Ovary (tissue), 9 donors: Measurements from ENCODE around the gene AOX1. TPM values are rescaled to one million over a fixed set of nuclear protein-coding genes. Genes with fewer than 3 reads are reported as not detected.
A peak's percentile ranks its signal among the peaks of the same experiment; 100 is the strongest.
"Not testable (repeated sequence)": the region's sequence is repeated elsewhere in the genome, so short reads cannot be mapped to it uniquely, and the experiment has no call there.

Source experiments
- DNase-seq, 5 donors: peaks; one replicate each; pipeline ENCODE4 v3.0.0-alpha.2; 2019 to 2020
- H3K27ac ChIP-seq, 2 donors: fragments of 200-600 bp; one replicate each; pipeline versions ENCODE4 v1.5.1 to v1.8.0; 2019 to 2022
- H3K27me3 ChIP-seq: fragments of 200-600 bp; one replicate; pipeline ENCODE4 v1.8.0; 2022
- H3K36me3 ChIP-seq: fragments of 200-600 bp; sonication (generic); one replicate; pipeline ENCODE4 v1.5.1; 2019
- H3K4me1 ChIP-seq: one replicate; pipeline ENCODE4 v1.8.1; 2013; ENCODE audit warnings: mild to moderate bottlenecking, moderate library complexity; ENCODE audit not compliant: insufficient read depth
- H3K4me3 ChIP-seq: fragments of 200-600 bp; sonication (generic); one replicate; pipeline ENCODE4 v1.5.1; 2017
- H3K9me3 ChIP-seq, 2 donors: fragments of 200-600 bp in 1 of 2; sonication (generic) in 1 of 2; one replicate each; pipeline versions ENCODE4 v1.5.1 to v1.8.1; 2013 to 2019; ENCODE audit warnings: mild to moderate bottlenecking in 1 of 2, moderate library complexity in 1 of 2
- EP300 ChIP-seq: sonication (generic); formaldehyde crosslinking; IDR thresholded peaks from one replicate; pipeline ENCODE4 v1.6.1; 2017; ENCODE audit warnings: antibody characterized with exemption
- POLR2A ChIP-seq: fragments of 450-650 bp; IDR thresholded peaks from one replicate; pipeline ENCODE4 v1.6.1; 2017; ENCODE audit warnings: antibody characterized with exemption, mild to moderate bottlenecking, moderate library complexity
- WGBS, 3 donors: extraction: QIAGEN DNeasy Blood & Tissue Kit in 1 of 3; methylation state at CpG; one replicate each; pipeline versions ENCODE4 v1.1.5 to v1.1.7; 2013 to 2017; 5-methylcytosine and 5-hydroxymethylcytosine counted together
- intact Hi-C, 4 donors: fragments of 100-400 bp; cut with DNase I; formaldehyde crosslinking; loops; one replicate each; pipeline versions ENCODE4 v1.11.0 to v1.15.1; 2022 to 2023
- polyA plus RNA-seq, 2 donors: library from polyadenylated mRNA; stranded (reverse); fragments of 200-250 nt in 1 of 2; fragments of 350-450 nt in 1 of 2; fragmentation: Illumina TruSeq in 1 of 2; extraction: RNeasy Lipid Tissue Mini Kit (QIAGEN cat#74804) in 1 of 2; gene quantifications; one replicate each; pipeline ENCODE4 v1.2.3, GENCODE V29; 2013 to 2014
- total RNA-seq, 7 donors: library from RNA; depleted of rRNA in 2 of 7; stranded (reverse); fragments of >200 nt in 2 of 7; fragmentation: NEBNext Ultra II Directional in 3 of 7; extraction: Animal tissue kit (Norgen Biotek cat#: 25700) in 3 of 7; gene quantifications; one replicate each; pipeline versions ENCODE4 v1.1.0 to v1.2.4, GENCODE V29; 2016 to 2023
- TF ChIP-seq, protein P1 (sequence below), 3 donors: fragments of 450-650 bp in 2 of 3; fragments of 200-600 bp in 1 of 3; IDR thresholded peaks; one replicate each; pipeline versions ENCODE4 v1.5.1 to v1.8.0; 2016 to 2022; ENCODE audit warnings: antibody characterized with exemption in 3 of 3, mild to moderate bottlenecking in 1 of 3
- donor health status: DM: no; HTN: no; CAD: no; lungs with moderate emphysema.
- donor health status: DM: no; HTN: no; CAD: no.
- donor health status: Bipolar disorder and iron deficiency.
- donor health status: DM: yes; HTN: yes; CAD: no.
- donor health status: DM: no; HTN: no; CAD: no.
- donor health status: DM: yes; HTN: yes; CAD: no.

Gene AOX1
- total and polyA plus RNA-seq, 9 donors = 29.1 to 105 (median 67.2) TPM

DNA sequence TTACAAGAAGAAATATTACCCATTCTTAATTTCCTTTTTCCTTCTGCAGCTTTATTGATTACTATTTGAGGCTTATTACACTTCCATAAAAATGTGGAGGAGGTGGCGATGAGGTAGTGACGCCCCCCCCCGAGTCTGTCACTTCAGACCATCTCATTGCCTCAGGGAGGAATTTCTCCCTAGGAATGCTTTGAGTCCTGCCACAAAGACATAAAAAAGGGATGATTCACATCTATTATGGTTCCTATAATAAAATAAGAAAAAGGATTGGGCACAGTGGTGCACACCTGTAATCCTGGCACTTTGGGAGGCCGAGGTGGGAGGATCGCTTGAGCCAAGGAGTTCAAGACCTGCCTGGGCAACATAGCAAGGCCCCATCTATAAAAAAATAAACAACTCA, 93.7 kb downstream of the AOX1 start:
- intact Hi-C loops = no loop called here
- no peaks in the 10 kb centered on the region for H3K9me3 ChIP-seq
- TF ChIP-seq EP300 (no peak), POLR2A (no peak)
- TF ChIP-seq, protein P1, sequence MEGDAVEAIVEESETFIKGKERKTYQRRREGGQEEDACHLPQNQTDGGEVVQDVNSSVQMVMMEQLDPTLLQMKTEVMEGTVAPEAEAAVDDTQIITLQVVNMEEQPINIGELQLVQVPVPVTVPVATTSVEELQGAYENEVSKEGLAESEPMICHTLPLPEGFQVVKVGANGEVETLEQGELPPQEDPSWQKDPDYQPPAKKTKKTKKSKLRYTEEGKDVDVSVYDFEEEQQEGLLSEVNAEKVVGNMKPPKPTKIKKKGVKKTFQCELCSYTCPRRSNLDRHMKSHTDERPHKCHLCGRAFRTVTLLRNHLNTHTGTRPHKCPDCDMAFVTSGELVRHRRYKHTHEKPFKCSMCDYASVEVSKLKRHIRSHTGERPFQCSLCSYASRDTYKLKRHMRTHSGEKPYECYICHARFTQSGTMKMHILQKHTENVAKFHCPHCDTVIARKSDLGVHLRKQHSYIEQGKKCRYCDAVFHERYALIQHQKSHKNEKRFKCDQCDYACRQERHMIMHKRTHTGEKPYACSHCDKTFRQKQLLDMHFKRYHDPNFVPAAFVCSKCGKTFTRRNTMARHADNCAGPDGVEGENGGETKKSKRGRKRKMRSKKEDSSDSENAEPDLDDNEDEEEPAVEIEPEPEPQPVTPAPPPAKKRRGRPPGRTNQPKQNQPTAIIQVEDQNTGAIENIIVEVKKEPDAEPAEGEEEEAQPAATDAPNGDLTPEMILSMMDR (IDR thresholded peaks at IDR 0.05) = no peak
- peaks cover 6% of the 10 kb centered on the region for H3K4me1 ChIP-seq
- no peaks in the 10 kb centered on the region for H3K36me3 ChIP-seq
- no peak for DNase-seq
- no peaks in the 10 kb centered on the region for H3K27me3 ChIP-seq
- no peak overlapping the region for H3K4me3 ChIP-seq
- 85 to 92% (median 87%) methylated on average over 5 of the region's 5 CpGs for WGBS, 3 donors
- H3K27ac ChIP-seq = peak overlapping the region in 1 of 2 donors; percentile 82

DNA sequence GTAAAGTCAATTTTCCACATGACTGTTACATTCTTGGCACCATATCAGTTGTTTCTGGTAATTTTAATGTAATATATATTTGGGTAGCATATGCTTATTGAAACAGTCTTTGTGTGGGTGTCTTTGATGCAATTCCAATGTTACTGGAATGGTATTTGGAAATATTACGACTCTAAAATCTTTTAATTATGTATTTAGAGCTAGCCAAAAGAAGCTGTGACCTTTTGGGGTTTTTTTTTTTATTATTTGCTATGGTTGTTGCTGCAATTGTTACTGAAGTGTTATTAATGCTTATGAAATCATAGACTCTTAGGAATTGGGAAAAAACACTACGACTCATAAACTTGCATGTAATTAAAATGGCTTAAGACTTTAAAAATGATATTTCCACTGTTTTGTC, 95.9 kb downstream of the AOX1 start:
- TF ChIP-seq EP300 = no peak
- TF ChIP-seq POLR2A = no peak
- TF ChIP-seq, protein P1 (IDR thresholded peaks at IDR 0.05) = no peak
- Histone ChIP-seq H3K9me3 (no peaks in the 10 kb centered on the region), H3K36me3 (no peaks in the 10 kb centered on the region), H3K4me3 (no peak overlapping the region), H3K4me1 (peaks cover 2% of the 10 kb centered on the region), H3K27me3 (no peaks in the 10 kb centered on the region), H3K27ac (no peak overlapping the region)
- no peak for DNase-seq
- WGBS, 3 donors = 15 to 24% (median 23%) methylated on average over 2 of the region's 2 CpGs
- intact Hi-C loops = loop anchor here in 2 of 4 donors (2.0 to 10.0 kb wide), 2 partner anchors 43 to 263 kb away; no protein-coding TSS in a partner anchor

DNA sequence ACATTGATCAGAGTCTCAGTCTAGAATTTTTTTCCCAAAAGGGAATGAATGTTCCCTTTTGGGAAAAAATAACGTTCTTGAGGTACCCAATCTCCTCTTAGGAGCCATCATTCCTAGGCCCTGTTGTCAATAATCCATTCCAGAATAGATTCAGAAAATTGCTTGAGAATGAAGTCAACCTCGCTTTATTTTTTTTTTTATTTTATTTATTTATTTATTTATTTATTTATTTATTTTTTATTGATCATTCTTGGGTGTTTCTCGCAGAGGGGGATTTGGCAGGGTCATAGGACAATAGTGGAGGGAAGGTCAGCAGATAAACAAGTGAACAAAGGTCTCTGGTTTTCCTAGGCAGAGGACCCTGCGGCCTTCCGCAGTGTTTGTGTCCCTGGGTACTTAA, 96.6 kb downstream of the AOX1 start:
- H3K4me1 ChIP-seq, DNase-seq, H3K9me3 ChIP-seq, H3K27ac ChIP-seq, H3K4me3 ChIP-seq, H3K36me3 ChIP-seq, H3K27me3 ChIP-seq: not testable (repeated sequence)
- WGBS, 3 donors = 92 to 97% (median 94%) methylated on average over 3 of the region's 5 CpGs
- intact Hi-C loops = loop anchor here in 2 of 4 donors (2.0 to 10.0 kb wide), 2 partner anchors 44 to 262 kb away; no protein-coding TSS in a partner anchor

DNA sequence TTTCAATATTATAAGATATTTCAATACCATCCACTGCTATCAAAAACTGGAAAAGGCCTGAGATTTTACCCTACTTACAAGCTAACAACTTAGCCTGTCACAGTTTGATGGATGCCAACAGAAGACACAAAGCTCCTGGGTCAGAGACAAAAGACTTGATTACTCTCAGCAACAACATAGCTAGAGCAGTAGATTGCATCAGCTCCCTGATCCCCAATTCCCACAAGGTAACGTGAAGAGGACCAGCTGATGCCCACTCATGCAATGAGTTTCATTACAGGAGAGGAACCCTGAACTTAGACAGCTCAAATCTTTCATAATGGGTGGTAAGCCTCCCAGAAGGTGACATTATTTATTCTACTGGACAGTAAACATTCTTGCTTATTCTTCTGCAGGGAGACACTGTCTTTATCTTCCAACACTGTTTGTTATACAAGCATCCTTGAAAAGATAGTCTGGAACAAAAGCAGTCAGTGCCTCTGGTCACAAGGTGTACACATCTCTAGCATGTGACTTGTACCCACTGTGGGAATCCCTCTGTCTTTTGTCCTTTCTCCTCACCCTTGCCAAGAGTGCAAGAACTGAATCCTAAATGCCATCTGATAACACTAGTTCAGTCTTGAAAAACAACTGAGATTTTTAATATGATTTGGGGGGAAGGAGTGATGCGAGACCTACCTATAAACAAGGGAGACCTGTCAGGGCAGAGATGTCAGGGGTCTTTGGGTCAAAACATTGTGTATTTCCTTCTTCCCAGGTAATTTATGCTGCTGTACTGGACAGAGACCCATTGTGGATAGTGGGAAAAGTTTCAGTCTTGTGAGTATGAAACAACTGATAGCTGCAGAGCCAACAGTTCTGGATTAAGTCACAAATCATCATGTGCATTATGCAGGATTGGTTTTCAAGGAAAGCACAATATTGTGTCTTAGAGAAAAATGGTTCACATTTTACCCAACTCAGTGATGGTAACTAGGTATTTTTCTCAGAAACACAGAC, 102.4 kb downstream of the AOX1 start:
- Histone ChIP-seq H3K4me1 (no peaks in the 10 kb centered on the region), H3K27ac (no peak overlapping the region), H3K4me3 (no peak overlapping the region), H3K36me3 (no peaks in the 10 kb centered on the region), H3K9me3 (no peaks in the 10 kb centered on the region), H3K27me3 (no peaks in the 10 kb centered on the region)
- no peak for DNase-seq
- no peak for TF ChIP-seq EP300
- no peak for TF ChIP-seq POLR2A
- TF ChIP-seq, protein P1 (IDR thresholded peaks at IDR 0.05) = no peak
- intact Hi-C loops = loop anchor here in 1 of 4 donors (10.0 kb wide), 1 partner anchor 257 kb away; no protein-coding TSS in a partner anchor
- 47 to 82% (median 61%) methylated on average over 2 of the region's 2 CpGs for WGBS, 3 donors

DNA sequence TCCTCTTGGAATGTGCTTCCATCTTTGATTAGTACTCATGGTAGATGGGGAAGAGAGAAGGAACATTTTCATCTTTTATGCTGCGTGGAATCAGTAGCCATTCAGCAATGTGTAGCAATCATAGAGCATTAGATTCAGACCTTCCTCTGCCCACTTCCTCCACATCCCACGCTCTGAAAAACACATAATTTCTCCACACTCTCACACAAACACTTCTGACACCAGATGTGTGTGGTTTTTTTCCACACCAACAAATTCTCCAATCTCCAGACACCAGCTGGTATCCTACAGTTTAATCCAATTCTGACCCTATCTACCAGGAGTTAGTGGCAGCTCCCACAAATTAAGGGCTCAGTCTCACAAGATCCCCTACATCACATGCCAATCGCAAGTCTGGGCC, 103.3 kb downstream of the AOX1 start:
- Histone ChIP-seq H3K27ac (no peak overlapping the region), H3K4me1 (no peaks in the 10 kb centered on the region), H3K27me3 (no peaks in the 10 kb centered on the region), H3K4me3 (no peak overlapping the region), H3K9me3 (no peaks in the 10 kb centered on the region), H3K36me3 (no peaks in the 10 kb centered on the region)
- no peak for TF ChIP-seq POLR2A
- TF ChIP-seq, protein P1 (IDR thresholded peaks at IDR 0.05) = no peak
- no peak for TF ChIP-seq EP300
- 55 to 71% (median 59%) methylated on average over 3 of the region's 3 CpGs for WGBS, 3 donors
- intact Hi-C loops = loop anchor here in 1 of 4 donors (10.0 kb wide), 1 partner anchor 256 kb away; no protein-coding TSS in a partner anchor
- no peak for DNase-seq
